Keratinocyte (primary cell): ENCODE results near the gene TLE6.
A peak's percentile ranks its signal among the peaks of the same experiment; 100 is the strongest.

ENCODE experiments used
- EZH2 ChIP-seq: IDR thresholded peaks from one replicate; pipeline ENCODE4 v1.6.1; 2012; ENCODE audit warnings: inconsistent platforms, mild to moderate bottlenecking, low read length, moderate library complexity
- TF ChIP-seq, protein P1 (sequence below), 3 experiments: IDR thresholded peaks in 1 of 3; conservative IDR thresholded peaks in 1 of 3; optimal IDR thresholded peaks in 1 of 3; 2 replicates in 2 of 3; 3 replicates in 1 of 3; pipeline versions ENCODE3 to v1.5.1; 2011; ENCODE audit warnings: low read length in 3 of 3, mild to moderate bottlenecking in 3 of 3, moderate library complexity in 2 of 3, control low read depth in 1 of 3, inconsistent platforms in 1 of 3; ENCODE audit not compliant: insufficient read depth in 2 of 3; ENCODE audit errors: extremely low read depth in 1 of 3

DNA sequence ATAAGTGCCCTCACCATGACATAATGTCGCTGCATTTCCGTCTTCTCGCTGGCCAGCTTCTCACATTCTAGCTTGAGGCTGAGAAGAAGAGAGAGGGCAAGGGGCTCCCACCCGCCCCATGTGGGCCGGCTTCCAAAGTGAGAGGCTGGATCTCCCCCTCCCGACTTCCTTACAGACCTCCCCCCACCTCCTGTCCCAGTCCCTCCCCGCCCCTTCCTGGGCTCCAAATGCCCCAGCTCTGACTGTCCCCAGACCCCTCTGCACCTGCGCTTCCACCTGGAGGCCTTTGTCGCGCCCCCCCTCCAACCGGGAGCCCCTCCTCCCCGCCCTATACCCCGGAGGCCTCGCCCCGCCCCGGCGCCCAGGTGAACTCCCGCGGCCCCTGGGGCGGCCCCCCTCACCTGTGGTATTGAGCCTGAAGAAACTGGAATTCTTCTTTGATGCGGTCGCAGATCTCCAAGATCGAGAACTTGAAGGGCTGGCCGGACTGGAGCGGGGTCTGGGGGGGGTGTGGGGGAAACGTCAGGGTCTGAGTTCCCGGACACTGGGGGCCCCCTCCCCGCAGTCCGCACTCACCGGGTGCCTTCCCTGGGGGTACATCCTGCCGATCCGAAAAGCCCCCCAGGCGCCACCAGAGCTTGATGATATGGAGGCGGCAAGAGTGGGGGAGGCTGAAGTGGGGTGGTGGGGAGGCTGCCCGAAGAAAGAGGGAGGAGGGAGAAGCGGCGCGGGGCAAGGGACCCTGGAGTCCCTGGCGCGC is 51.1 kb downstream of the TLE6 start:
- TF ChIP-seq, protein P1, sequence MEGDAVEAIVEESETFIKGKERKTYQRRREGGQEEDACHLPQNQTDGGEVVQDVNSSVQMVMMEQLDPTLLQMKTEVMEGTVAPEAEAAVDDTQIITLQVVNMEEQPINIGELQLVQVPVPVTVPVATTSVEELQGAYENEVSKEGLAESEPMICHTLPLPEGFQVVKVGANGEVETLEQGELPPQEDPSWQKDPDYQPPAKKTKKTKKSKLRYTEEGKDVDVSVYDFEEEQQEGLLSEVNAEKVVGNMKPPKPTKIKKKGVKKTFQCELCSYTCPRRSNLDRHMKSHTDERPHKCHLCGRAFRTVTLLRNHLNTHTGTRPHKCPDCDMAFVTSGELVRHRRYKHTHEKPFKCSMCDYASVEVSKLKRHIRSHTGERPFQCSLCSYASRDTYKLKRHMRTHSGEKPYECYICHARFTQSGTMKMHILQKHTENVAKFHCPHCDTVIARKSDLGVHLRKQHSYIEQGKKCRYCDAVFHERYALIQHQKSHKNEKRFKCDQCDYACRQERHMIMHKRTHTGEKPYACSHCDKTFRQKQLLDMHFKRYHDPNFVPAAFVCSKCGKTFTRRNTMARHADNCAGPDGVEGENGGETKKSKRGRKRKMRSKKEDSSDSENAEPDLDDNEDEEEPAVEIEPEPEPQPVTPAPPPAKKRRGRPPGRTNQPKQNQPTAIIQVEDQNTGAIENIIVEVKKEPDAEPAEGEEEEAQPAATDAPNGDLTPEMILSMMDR (optimal IDR thresholded peaks at IDR 0.05 in 1 of 3, IDR thresholded peaks at IDR 0.05 in 1 of 3, conservative IDR thresholded peaks at IDR 0.05 in 1 of 3; ENCODE audit: extremely low read depth in 1 of 3, insufficient read depth in 2 of 3, low read length in 3 of 3): no peak
- peak; percentile 14 for TF ChIP-seq EZH2
